Pulmonary artery endothelial cell (primary cell): Measurements from ENCODE around the gene UBE2J2. TPM values are rescaled to one million over a fixed set of nuclear protein-coding genes. Genes with fewer than 3 reads are reported as not detected.

Experiments used
- DNase-seq: peaks from one replicate; pipeline ENCODE4 v3.0.0-alpha.2; 2011; ENCODE audit warnings: low read depth, low spot score
- total RNA-seq: library from RNA; depleted of rRNA; stranded (reverse); fragments of >200 nt; gene quantifications from 2 replicates; pipeline ENCODE4 v1.2.3, GENCODE V29; 2014

The UBE2J2 gene
- total RNA-seq, 1 donor from 2014 or later = 47.9 TPM

DNA sequence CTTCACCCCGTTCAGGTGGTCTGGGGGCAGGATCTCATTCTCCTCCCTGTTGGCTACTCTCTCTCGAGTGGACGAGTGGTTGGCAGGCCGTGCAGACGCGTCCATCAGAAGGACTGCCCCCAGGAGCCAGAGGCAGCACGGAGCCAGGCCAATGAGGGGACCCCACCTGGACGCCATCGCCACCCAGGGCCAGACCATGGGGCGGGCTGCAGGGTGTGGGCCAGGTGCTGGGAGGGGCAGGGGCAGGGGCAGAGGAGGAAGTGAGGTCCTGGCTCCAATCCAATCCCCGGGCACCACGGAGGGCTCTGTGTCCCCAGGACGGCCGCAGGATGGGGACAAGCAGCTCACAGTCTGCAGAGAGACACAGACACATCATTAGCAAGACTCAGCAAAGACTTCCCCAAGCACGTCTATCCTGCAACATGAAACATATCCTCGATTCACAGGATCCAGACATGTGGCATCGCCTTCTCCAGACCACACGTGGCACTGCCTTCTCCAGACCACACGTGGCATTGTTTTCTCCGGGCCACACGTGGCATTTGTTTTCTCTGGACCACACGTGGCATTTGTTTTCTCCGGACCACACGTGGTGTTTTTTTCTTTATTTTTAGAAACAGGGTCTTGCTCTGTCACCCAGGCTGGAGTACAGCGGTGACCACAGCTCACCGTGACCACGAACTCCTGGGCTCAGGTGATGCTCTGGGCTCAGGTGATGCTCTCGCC, 44.9 kb downstream of the UBE2J2 start:
- DNase-seq = no peak

DNA sequence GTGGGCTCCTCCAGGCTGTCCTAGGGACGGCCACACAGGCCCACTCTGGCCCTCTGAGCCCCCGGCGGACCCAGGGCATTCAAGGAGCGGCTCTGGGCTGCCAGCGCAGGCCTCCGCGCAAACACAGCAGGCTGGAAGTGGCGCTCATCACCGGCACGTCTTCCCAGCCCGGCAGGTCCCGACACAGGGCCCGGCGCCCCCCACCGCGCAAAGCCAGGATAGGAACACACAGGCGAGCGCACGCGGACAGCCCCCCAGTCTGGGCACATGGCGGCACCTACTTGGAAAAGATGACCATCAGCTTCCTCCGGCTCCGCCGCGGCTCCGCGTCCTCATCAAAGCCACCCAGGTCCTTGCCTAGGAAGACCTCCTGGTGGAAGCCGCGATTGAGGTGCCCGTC, 45.5 kb downstream of the UBE2J2 start:
- DNase-seq = no peak

- no peak for DNase-seq
Observed at GRCh38 chr1:1227386-1227785, 46.3 kb downstream of the UBE2J2 start.

GRCh38 chr1:1226566-1227362, 46.9 kb downstream of the UBE2J2 start:
- no peak for DNase-seq

DNA sequence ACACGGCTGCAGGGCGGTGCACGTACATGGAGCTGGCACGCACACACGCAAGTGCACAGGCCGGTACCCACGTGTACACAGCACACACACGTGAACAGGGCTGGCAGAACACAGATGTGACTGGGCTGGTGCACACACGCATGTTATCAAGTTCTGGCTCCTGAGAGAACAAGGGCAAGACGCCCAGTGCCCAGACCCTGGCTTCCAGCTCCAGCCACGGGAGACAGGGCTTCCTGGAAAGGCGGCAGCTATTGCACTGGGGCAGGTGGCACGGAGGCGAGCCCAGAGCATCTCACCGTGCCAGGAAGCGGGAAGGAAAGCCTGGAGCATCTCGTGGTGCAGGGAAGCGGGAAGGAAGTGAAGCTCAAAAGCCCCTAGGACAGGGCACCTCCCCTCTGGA, 47.7 kb downstream of the UBE2J2 start:
- DNase-seq = no peak

GRCh38 chr1:1225238-1225845, 48.3 kb downstream of the UBE2J2 start:
- DNase-seq = no peak

- DNase-seq = no peak
Observed at GRCh38 chr1:1223891-1224290, 49.8 kb downstream of the UBE2J2 start.

DNA sequence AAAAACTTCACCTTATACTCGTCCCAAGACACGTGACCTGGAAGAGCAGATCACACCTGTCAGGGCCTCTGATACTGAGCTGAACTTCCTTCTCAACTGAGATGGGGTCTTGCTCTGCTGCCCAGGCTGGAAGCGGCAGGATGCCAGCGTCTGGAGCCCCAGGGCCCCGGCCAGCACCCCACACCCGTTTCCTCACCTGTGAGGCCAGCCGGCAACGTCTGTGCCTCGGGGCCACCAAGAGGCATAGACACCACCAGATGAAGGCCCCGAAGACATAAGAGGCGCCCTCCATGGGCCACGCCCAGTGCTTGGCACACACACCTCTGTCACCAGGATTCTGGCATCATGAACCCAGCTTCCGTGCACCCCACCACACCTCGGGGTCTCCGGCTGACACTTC, 50.3 kb downstream of the UBE2J2 start:
- DNase-seq = no peak

DNA sequence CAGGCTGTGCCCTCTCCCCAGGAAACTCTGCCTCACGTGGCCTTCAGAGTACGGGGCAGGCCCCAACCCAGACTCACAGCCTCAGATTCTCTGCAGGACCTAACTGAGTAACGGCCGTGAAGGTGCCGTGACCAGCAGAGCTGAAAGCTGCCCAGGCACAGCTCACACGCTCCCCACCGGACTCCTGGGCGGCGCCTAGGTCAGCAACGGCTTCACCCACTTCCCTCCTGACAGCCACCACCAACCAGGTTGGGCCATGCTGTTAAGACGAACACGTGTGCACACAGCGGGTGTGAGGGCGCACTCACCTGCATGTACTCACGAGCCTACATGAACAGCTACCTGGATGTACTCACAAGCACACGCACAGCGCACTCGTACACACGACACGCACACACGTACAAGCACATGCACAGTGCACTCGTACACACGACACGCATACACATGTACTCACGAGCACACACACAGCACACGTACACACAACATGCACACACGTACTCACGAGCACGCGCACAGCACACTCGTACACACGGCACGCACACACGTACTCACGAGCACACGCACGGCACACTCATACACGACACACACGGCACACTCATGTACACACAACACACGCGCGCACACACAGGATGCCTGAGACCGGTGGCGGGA, 51.0 kb downstream of the UBE2J2 start:
- DNase-seq = no peak

- no peak for DNase-seq
Observed at GRCh38 chr1:1221887-1222574, 51.6 kb downstream of the UBE2J2 start.

DNA sequence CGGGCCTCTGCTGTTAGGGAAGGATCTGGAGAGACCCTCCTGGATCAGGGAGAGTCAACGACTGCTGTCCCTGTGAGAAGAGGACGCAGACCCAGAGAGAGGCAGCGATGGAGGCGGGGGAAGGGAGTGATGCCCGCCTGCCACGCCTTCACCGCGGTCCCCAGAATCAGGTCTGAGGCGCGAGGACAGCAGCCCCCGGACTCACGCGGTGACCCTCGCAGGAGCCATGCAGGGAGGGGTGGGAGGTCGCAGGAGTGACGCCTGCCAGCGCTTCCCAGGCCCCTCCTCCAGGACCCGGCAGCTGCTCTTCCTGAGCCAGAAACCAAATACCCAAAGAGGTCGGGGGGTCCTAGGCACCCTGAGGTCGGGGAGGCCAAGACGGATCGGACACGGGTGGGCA, 53.5 kb downstream of the UBE2J2 start:
- no peak for DNase-seq

DNA sequence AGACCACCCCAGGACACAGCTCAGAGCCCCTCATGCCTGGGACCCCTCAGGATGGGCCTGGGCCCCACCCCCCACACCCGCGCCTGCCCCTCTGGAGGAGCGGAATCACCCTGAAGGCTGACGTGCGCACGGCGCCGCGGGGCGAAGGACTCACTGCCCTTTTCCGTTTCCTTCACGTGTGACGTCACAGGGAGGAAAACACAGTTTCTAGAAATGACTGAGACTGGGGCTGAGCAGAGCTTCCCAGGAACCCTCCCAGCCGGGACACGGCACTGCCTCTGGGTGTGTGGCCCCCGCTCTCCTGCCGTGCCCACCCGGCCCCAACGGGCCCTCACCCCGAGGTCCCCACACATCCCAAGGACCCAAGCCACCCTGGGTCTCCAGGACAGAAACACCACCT, 54.3 kb downstream of the UBE2J2 start:
- no peak for DNase-seq

GRCh38 chr1:1218524-1219200, 55.0 kb downstream of the UBE2J2 start:
- no peak for DNase-seq

GRCh38 chr1:1217621-1218523, 55.8 kb downstream of the UBE2J2 start:
- DNase-seq = no peak

DNA sequence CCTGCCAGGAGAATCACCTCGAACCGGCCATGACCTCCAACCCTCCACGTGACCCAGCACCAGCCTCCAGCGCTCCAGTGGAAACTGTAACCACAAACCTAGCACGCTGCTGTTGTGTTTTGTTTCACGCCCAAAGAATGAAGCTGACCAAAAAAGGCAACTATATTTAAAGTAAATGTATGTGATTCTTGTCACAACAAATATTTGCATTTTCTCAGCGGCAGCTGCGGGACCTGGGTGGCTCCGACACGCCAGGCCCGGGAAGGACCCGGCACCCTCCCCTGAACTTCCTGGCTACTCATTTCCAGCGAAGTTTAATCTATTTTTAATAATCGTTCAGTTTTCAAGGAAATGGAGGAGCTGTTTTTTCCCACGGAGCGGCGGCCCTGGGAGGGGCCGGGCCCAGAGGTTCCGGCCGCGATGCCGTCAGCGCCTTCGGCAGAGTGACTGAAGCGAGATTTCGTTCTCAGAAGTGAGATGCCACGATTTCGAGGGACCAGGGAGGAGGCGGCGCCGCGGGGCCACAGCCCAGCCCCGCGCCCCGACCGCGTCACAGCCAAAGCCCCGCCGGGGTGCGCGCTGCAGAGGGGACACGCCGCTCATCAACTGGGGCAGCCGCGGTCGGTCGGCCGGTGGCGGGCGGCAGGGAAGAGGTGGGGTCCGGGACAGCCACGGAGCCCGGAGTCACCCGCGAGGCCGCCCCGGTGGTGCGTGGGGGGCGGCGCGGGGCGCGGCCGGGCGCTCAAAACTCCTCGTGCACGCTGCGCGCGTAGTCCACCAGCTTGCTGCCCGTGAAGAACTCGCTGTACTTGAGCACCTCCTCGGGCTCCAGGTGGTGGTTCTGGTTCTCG, 56.7 kb downstream of the UBE2J2 start:
- no peak for DNase-seq

DNA sequence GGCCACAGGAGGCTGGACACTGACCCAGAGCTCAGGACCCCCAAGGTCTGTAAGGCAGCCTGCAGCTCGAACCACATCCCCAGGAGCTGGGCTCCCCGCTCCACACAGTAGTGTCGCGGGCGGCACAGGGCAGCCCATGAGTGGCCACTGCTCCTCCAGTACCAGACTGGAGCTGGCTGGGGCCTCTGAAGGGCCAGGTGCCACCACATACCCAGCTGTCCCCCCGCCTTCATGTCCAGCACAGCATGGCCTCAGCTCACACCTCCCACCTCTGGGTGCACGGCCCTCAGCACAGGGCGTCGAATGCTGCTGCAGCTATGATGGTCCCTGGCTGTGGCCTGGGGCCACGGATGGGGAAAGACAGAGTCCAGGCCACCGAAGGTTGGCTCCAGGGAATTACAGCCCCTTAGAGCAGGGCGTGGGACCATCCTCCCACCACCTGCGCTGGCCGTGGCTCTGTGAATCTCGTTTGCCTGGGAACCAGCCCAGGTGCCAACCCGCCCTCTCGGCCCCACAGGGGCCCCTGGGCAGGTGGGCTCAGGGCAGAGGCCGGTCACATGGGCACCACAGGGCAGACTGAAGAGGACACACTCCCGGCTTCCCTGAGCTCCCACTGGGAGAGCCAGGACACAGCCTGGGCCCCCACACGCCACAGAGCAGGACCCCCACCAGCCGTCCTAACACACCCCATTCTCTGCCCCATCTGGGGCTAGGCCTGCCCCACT, 57.6 kb downstream of the UBE2J2 start:
- no peak for DNase-seq

GRCh38 chr1:1215080-1215676, 58.5 kb downstream of the UBE2J2 start:
- no peak for DNase-seq
